HepG2 (cell line): ENCODE measurements around the gene TAF6. TPM values are rescaled to one million over a fixed set of nuclear protein-coding genes. Genes with fewer than 3 reads are reported as not detected.

ENCODE experiments used
- CBX5 ChIP-seq: sonication (generic); formaldehyde crosslinking; IDR thresholded peaks from 2 replicates; pipeline ENCODE4 v1.4.0; 2020; ENCODE audit warnings: missing genetic modification reagents, borderline replicate concordance
- NFIC ChIP-seq: IDR thresholded peaks from 2 replicates; pipeline ENCODE4 v1.6.1; 2012; ENCODE audit warnings: mild to moderate bottlenecking, low read length, inconsistent platforms
- NONO ChIP-seq, 2 experiments: fragments of 450-650 bp in 1 of 2; sonication (generic) in 1 of 2; formaldehyde crosslinking in 1 of 2; IDR thresholded peaks in 1 of 2; conservative IDR thresholded peaks in 1 of 2; 2 replicates each; pipeline versions ENCODE4 v1.6.1 to v1.8.0; 2017 to 2022; ENCODE audit warnings: mild to moderate bottlenecking in 1 of 2, missing genetic modification reagents in 1 of 2, moderate library complexity in 1 of 2
- RBAK ChIP-seq: sonication (generic); formaldehyde crosslinking; IDR thresholded peaks from 2 replicates; pipeline ENCODE4 v1.5.1; 2020; ENCODE audit warnings: mild to moderate bottlenecking, missing genetic modification reagents
- polyA plus RNA-seq, 8 experiments: library from polyadenylated mRNA; depleted of rRNA in 3 of 8; stranded (reverse) in 7 of 8; unstranded in 1 of 8; fragments of >200 nt; fragmentation: Illumina TruSeq in 4 of 8; extraction: Trizol in 4 of 8; gene quantifications; 2 replicates each; pipeline versions ENCODE4 v1.2.1 to v1.2.3, GENCODE V29; 2011 to 2016; ENCODE audit warnings: low read depth in 4 of 8, missing spikeins in 1 of 8, mixed read lengths in 1 of 8; ENCODE audit not compliant: insufficient read depth in 1 of 8
- total RNA-seq, 5 experiments: library from RNA; depleted of rRNA; stranded (reverse); fragments of >200 nt; fragmentation: Illumina TruSeq; extraction: Trizol; gene quantifications; 2 replicates each; pipeline ENCODE4 v1.2.3, GENCODE V29; 2016; ENCODE audit warnings: low read depth in 1 of 5
- TF ChIP-seq, protein P1 (sequence below): sonication (generic); formaldehyde crosslinking; IDR thresholded peaks from 2 replicates; pipeline ENCODE4 v1.4.0; 2020; ENCODE audit warnings: missing genetic modification reagents, borderline replicate concordance
- TF ChIP-seq, protein P2 (sequence below): sonication (generic); formaldehyde crosslinking; IDR thresholded peaks from 2 replicates; pipeline ENCODE4 v1.4.0; 2020; ENCODE audit warnings: missing genetic modification reagents, borderline replicate concordance
- TF ChIP-seq, protein P3 (sequence below): sonication (generic); formaldehyde crosslinking; IDR thresholded peaks from 2 replicates; pipeline ENCODE4 v1.5.0; 2020; ENCODE audit warnings: mild to moderate bottlenecking, missing genetic modification reagents, moderate library complexity
- TF ChIP-seq, protein P4 (sequence below): IDR thresholded peaks from 2 replicates; pipeline ENCODE4 v1.6.1; 2012; ENCODE audit warnings: low read length, improper control_type of control experiment
- TF ChIP-seq, protein P5 (sequence below): sonication (generic); formaldehyde crosslinking; IDR thresholded peaks from 2 replicates; pipeline ENCODE4 v1.5.1; 2020; ENCODE audit warnings: mild to moderate bottlenecking, moderate library complexity, missing genetic modification reagents
- TF ChIP-seq, protein P6 (sequence below): sonication (generic); formaldehyde crosslinking; IDR thresholded peaks from 2 replicates; pipeline ENCODE4 v1.5.0; 2020; ENCODE audit warnings: mild to moderate bottlenecking, missing genetic modification reagents

The TAF6 gene
- total and polyA plus RNA-seq, 2 of the 13 experiments (the other 11 are each of a cell fraction or from before 2014, with no cell fraction given), result 12.9 to 18.8 TPM

DNA sequence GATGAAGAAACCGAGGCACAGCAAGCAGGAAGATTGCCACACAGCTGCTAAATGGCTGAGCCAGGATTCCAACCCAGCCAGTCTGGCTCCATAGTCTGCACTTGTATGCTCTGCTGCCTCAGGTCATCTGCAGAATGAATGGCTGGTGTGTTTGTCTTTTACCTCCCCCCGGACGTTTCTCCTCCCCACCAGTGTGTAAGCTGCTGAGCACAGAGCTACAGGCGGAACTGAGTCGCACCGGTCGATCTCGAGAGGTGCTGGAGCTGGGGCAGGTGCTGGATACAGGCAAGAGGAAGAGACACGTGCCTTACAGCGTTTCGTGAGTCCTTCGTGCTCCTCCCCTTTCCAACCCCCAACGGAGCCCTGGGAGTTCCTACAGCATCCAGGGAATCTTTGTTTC lies 2.9 kb upstream of the TAF6 start (continued):
- TF ChIP-seq, protein P1, sequence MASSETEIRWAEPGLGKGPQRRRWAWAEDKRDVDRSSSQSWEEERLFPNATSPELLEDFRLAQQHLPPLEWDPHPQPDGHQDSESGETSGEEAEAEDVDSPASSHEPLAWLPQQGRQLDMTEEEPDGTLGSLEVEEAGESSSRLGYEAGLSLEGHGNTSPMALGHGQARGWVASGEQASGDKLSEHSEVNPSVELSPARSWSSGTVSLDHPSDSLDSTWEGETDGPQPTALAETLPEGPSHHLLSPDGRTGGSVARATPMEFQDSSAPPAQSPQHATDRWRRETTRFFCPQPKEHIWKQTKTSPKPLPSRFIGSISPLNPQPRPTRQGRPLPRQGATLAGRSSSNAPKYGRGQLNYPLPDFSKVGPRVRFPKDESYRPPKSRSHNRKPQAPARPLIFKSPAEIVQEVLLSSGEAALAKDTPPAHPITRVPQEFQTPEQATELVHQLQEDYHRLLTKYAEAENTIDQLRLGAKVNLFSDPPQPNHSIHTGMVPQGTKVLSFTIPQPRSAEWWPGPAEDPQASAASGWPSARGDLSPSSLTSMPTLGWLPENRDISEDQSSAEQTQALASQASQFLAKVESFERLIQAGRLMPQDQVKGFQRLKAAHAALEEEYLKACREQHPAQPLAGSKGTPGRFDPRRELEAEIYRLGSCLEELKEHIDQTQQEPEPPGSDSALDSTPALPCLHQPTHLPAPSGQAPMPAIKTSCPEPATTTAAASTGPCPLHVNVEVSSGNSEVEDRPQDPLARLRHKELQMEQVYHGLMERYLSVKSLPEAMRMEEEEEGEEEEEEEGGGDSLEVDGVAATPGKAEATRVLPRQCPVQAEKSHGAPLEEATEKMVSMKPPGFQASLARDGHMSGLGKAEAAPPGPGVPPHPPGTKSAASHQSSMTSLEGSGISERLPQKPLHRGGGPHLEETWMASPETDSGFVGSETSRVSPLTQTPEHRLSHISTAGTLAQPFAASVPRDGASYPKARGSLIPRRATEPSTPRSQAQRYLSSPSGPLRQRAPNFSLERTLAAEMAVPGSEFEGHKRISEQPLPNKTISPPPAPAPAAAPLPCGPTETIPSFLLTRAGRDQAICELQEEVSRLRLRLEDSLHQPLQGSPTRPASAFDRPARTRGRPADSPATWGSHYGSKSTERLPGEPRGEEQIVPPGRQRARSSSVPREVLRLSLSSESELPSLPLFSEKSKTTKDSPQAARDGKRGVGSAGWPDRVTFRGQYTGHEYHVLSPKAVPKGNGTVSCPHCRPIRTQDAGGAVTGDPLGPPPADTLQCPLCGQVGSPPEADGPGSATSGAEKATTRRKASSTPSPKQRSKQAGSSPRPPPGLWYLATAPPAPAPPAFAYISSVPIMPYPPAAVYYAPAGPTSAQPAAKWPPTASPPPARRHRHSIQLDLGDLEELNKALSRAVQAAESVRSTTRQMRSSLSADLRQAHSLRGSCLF (CRISPR knock-in tag), result no peak
- TF ChIP-seq NONO (IDR thresholded peaks at IDR 0.05) (no peak), NONO (CRISPR knock-in tag; conservative IDR thresholded peaks at IDR 0.05) (peak; percentile 88), RBAK (CRISPR knock-in tag) (no peak), NFIC (0 out of 2 replicates have a peak, but pooled peaks have one; percentile 24), CBX5 (peak; percentile 75)
- TF ChIP-seq, protein P2, sequence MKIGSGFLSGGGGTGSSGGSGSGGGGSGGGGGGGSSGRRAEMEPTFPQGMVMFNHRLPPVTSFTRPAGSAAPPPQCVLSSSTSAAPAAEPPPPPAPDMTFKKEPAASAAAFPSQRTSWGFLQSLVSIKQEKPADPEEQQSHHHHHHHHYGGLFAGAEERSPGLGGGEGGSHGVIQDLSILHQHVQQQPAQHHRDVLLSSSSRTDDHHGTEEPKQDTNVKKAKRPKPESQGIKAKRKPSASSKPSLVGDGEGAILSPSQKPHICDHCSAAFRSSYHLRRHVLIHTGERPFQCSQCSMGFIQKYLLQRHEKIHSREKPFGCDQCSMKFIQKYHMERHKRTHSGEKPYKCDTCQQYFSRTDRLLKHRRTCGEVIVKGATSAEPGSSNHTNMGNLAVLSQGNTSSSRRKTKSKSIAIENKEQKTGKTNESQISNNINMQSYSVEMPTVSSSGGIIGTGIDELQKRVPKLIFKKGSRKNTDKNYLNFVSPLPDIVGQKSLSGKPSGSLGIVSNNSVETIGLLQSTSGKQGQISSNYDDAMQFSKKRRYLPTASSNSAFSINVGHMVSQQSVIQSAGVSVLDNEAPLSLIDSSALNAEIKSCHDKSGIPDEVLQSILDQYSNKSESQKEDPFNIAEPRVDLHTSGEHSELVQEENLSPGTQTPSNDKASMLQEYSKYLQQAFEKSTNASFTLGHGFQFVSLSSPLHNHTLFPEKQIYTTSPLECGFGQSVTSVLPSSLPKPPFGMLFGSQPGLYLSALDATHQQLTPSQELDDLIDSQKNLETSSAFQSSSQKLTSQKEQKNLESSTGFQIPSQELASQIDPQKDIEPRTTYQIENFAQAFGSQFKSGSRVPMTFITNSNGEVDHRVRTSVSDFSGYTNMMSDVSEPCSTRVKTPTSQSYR (CRISPR knock-in tag), result peak; percentile 28; the same call in 1 of the 2 replicates
- TF ChIP-seq, protein P3, sequence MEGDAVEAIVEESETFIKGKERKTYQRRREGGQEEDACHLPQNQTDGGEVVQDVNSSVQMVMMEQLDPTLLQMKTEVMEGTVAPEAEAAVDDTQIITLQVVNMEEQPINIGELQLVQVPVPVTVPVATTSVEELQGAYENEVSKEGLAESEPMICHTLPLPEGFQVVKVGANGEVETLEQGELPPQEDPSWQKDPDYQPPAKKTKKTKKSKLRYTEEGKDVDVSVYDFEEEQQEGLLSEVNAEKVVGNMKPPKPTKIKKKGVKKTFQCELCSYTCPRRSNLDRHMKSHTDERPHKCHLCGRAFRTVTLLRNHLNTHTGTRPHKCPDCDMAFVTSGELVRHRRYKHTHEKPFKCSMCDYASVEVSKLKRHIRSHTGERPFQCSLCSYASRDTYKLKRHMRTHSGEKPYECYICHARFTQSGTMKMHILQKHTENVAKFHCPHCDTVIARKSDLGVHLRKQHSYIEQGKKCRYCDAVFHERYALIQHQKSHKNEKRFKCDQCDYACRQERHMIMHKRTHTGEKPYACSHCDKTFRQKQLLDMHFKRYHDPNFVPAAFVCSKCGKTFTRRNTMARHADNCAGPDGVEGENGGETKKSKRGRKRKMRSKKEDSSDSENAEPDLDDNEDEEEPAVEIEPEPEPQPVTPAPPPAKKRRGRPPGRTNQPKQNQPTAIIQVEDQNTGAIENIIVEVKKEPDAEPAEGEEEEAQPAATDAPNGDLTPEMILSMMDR (CRISPR knock-in tag), result peak; percentile 13; the same call in 1 of the 2 replicates
- TF ChIP-seq, protein P4, sequence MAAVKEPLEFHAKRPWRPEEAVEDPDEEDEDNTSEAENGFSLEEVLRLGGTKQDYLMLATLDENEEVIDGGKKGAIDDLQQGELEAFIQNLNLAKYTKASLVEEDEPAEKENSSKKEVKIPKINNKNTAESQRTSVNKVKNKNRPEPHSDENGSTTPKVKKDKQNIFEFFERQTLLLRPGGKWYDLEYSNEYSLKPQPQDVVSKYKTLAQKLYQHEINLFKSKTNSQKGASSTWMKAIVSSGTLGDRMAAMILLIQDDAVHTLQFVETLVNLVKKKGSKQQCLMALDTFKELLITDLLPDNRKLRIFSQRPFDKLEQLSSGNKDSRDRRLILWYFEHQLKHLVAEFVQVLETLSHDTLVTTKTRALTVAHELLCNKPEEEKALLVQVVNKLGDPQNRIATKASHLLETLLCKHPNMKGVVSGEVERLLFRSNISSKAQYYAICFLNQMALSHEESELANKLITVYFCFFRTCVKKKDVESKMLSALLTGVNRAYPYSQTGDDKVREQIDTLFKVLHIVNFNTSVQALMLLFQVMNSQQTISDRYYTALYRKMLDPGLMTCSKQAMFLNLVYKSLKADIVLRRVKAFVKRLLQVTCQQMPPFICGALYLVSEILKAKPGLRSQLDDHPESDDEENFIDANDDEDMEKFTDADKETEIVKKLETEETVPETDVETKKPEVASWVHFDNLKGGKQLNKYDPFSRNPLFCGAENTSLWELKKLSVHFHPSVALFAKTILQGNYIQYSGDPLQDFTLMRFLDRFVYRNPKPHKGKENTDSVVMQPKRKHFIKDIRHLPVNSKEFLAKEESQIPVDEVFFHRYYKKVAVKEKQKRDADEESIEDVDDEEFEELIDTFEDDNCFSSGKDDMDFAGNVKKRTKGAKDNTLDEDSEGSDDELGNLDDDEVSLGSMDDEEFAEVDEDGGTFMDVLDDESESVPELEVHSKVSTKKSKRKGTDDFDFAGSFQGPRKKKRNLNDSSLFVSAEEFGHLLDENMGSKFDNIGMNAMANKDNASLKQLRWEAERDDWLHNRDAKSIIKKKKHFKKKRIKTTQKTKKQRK, result no peak
- TF ChIP-seq, protein P5, sequence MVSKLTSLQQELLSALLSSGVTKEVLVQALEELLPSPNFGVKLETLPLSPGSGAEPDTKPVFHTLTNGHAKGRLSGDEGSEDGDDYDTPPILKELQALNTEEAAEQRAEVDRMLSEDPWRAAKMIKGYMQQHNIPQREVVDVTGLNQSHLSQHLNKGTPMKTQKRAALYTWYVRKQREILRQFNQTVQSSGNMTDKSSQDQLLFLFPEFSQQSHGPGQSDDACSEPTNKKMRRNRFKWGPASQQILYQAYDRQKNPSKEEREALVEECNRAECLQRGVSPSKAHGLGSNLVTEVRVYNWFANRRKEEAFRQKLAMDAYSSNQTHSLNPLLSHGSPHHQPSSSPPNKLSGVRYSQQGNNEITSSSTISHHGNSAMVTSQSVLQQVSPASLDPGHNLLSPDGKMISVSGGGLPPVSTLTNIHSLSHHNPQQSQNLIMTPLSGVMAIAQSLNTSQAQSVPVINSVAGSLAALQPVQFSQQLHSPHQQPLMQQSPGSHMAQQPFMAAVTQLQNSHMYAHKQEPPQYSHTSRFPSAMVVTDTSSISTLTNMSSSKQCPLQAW (CRISPR knock-in tag), result 0 out of 2 replicates have a peak, but pooled peaks have one; percentile 11
- TF ChIP-seq, protein P6, sequence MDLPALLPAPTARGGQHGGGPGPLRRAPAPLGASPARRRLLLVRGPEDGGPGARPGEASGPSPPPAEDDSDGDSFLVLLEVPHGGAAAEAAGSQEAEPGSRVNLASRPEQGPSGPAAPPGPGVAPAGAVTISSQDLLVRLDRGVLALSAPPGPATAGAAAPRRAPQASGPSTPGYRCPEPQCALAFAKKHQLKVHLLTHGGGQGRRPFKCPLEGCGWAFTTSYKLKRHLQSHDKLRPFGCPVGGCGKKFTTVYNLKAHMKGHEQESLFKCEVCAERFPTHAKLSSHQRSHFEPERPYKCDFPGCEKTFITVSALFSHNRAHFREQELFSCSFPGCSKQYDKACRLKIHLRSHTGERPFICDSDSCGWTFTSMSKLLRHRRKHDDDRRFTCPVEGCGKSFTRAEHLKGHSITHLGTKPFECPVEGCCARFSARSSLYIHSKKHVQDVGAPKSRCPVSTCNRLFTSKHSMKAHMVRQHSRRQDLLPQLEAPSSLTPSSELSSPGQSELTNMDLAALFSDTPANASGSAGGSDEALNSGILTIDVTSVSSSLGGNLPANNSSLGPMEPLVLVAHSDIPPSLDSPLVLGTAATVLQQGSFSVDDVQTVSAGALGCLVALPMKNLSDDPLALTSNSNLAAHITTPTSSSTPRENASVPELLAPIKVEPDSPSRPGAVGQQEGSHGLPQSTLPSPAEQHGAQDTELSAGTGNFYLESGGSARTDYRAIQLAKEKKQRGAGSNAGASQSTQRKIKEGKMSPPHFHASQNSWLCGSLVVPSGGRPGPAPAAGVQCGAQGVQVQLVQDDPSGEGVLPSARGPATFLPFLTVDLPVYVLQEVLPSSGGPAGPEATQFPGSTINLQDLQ (CRISPR knock-in tag), result no peak
